Activated CD4-positive, alpha-beta T cell treated with anti-CD3 and anti-CD28 coated beads for 36 hours (primary cell): ENCODE results near the gene GFRA1. TPM values are rescaled to one million over a fixed set of nuclear protein-coding genes. Genes with fewer than 3 reads are reported as not detected.

ENCODE experiments used
- ATAC-seq: fragments of 200-7000 bp; cut with Tn5 transposase; one replicate; pipeline ENCODE4 v1.10.0; 2021; ENCODE audit warnings: mild to moderate bottlenecking, moderate library complexity
- CTCF ChIA-PET: fragments of 350-600 bp; sonication (Branson Sonifier 250); formaldehyde crosslinking; loops from one replicate; lab custom pipeline; 2021; ENCODE audit warnings: antibody characterized with exemption; lab: Charles Lee
- POLR2A ChIA-PET: fragments of 350-600 bp; sonication (Branson Sonifier 250); formaldehyde crosslinking; loops from one replicate; lab custom pipeline; 2021; ENCODE audit warnings: antibody characterized with exemption, inconsistent platforms; lab: Charles Lee
- DNase-seq: peaks from one replicate; pipeline ENCODE4 v3.0.0-alpha.2; 2020
- H3K27ac Mint-ChIP-seq: one replicate; pipeline ENCODE4 v1.8.0; 2021; ENCODE audit warnings: mixed read lengths
- H3K27me3 Mint-ChIP-seq: one replicate; pipeline ENCODE4 v1.8.0; 2021; ENCODE audit warnings: mixed read lengths
- H3K36me3 Mint-ChIP-seq: one replicate; pipeline ENCODE4 v1.8.0; 2021; ENCODE audit warnings: low read depth, mixed read lengths
- H3K4me1 Mint-ChIP-seq: one replicate; pipeline ENCODE4 v1.8.0; 2021; ENCODE audit warnings: mixed read lengths
- H3K4me3 Mint-ChIP-seq: one replicate; pipeline ENCODE4 v1.8.0; 2021; ENCODE audit warnings: mild to moderate bottlenecking, moderate library complexity, mixed read lengths
- H3K9me3 Mint-ChIP-seq: one replicate; pipeline ENCODE4 v1.8.0; 2021; ENCODE audit warnings: low read depth, mixed read lengths
- intact Hi-C, 2 experiments: fragments of 100-400 bp; cut with DNase I in 1 of 2; cut with micrococcal nuclease in 1 of 2; formaldehyde crosslinking; loops; one replicate each; pipeline versions ENCODE4 v1.14.2 to v1.15.1; 2022 to 2024; cut with DNase I, micrococcal nuclease
- total RNA-seq, 2 experiments: library from RNA; stranded (reverse); gene quantifications; one replicate each; pipeline ENCODE4 v1.2.3, GENCODE V29; 2021

The GFRA1 gene
- total RNA-seq, 2 experiments from 2014 or later: 0.09 to 0.11 TPM

DNA sequence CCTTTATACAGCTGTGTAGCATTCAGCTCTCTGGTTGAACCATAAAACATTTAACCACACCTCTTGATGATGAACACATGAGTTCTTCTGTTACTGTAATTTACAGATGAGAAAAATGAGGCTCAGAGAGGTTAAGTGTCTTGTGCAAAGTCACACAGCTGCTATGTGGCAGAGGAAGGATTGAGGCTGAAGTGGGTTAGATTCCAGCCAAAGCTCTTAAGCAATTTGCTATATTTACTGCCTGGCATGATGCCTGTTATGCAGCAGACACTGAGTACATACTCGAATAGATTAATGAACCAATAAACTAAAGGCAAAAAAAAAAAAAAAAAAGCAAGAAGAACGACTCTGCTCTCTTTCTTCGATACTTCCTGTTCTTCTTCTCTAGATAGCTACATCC lies 35.7 kb downstream of the GFRA1 start:
- intact Hi-C loops: no loop called here
- Mint-ChIP-seq H3K27me3 (no peaks in the 10 kb centered on the region), H3K27ac (no peak overlapping the region), H3K36me3 (no peaks in the 10 kb centered on the region), H3K9me3 (no peaks in the 10 kb centered on the region), H3K4me3 (no peak overlapping the region), H3K4me1 (no peaks in the 10 kb centered on the region)
- ChIA-PET CTCF (no interaction called here), POLR2A (no interaction called here)
- no peak for ATAC-seq
- no peak for DNase-seq

DNA sequence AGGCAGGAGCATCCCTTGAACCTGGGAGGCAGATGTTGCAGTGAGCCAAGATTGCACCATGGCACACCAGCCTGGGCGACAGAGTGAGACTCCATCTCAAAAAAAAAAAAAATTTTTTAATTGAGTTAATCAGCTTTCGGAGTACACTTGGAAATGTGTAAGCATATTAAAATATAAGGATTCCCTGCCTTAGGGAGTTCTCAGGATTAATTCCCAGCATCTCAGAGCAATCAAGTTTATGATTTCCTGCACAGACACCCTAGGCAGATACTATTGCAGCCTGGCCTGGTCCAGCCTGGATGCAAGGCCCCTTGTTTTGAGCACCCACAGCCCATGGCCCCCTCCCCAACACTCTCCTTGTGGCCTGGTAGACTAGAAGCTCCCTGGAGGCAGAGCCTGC lies 39.8 kb downstream of the GFRA1 start:
- ChIA-PET POLR2A (no interaction called here), CTCF (no interaction called here)
- ATAC-seq (no peak), DNase-seq (no peak)
- H3K27me3 Mint-ChIP-seq: no peaks in the 10 kb centered on the region
- H3K4me1 Mint-ChIP-seq: no peaks in the 10 kb centered on the region
- H3K36me3 Mint-ChIP-seq: no peaks in the 10 kb centered on the region
- H3K4me3 Mint-ChIP-seq: no peak overlapping the region
- no peaks in the 10 kb centered on the region for H3K9me3 Mint-ChIP-seq
- intact Hi-C loops: no loop called here
- H3K27ac Mint-ChIP-seq: no peak overlapping the region

DNA sequence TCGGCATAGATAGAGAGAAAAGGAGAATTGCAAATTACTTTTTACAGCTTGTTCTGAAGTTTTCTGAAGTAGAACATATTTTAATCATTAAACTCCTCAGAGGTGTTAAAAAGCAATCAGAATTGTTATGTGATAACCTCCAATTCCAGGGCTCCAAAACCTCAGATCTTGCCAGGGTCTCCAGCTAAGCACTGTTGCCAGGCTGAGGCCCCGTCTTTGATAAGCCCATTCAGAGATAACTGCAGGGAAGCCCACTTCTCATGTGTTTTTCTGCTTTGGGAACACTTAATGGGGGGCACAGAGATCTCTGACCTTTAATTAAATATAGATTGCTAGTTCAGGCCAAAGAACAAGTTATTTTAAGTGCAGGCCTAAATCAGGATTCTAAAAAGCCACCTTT lies 40.4 kb downstream of the GFRA1 start:
- Mint-ChIP-seq H3K27me3 (no peaks in the 10 kb centered on the region), H3K36me3 (no peaks in the 10 kb centered on the region), H3K27ac (no peak overlapping the region), H3K4me1 (no peaks in the 10 kb centered on the region), H3K9me3 (no peaks in the 10 kb centered on the region), H3K4me3 (no peak overlapping the region)
- ATAC-seq (no peak), DNase-seq (no peak)
- POLR2A ChIA-PET: no interaction called here
- CTCF ChIA-PET: no interaction called here
- intact Hi-C loops: no loop called here

DNA sequence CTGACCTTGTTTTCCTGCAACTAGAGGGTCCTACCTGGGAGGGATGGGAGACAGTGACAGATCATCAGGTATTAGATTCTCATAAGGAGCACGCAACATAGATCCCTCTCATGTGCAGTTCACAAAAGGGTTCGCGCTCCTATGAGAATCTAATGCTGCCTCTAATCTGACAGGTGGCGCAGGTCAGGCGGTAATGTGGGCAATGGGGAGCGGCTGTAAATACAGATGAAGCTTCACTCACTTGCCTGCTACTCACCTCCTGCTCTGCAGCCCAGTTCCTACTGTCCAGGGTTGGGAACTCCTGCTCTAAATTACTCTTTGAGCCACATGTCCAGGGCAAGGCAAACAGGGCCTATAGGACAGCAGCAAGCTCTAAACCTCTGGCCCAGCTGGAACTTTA lies 46.2 kb downstream of the GFRA1 start:
- DNase-seq (no peak), ATAC-seq (no peak)
- Mint-ChIP-seq H3K27ac (no peak overlapping the region), H3K27me3 (peaks cover 2% of the 10 kb centered on the region), H3K9me3 (no peaks in the 10 kb centered on the region), H3K4me1 (no peaks in the 10 kb centered on the region), H3K4me3 (no peak overlapping the region), H3K36me3 (no peaks in the 10 kb centered on the region)
- POLR2A ChIA-PET: no interaction called here
- CTCF ChIA-PET: no interaction called here
- intact Hi-C loops: no loop called here

DNA sequence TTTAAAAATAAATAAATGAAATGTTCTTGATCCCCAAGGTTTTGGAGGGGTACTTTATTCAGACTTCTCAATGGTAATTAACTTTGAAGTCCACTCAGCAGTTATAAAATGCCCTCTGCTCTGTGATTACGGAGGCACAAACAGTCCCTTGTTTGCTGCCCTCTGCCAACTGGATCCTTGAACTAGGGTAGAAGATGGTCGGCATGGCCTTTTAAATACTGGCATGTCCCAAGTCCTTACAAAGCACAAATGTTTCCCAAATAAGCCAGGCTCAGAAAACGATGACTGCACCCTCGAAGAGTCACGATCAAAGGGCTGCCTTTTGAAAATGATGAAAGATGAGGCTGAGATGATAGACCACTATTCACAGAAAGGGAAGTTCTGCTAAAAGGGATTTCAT lies 47.0 kb downstream of the GFRA1 start:
- no peak for DNase-seq
- H3K36me3 Mint-ChIP-seq: no peaks in the 10 kb centered on the region
- no peaks in the 10 kb centered on the region for H3K9me3 Mint-ChIP-seq
- no peaks in the 10 kb centered on the region for H3K4me1 Mint-ChIP-seq
- no peak overlapping the region for H3K4me3 Mint-ChIP-seq
- peaks cover 2% of the 10 kb centered on the region for H3K27me3 Mint-ChIP-seq
- POLR2A ChIA-PET: no interaction called here
- H3K27ac Mint-ChIP-seq: no peak overlapping the region
- intact Hi-C loops: no loop called here
- CTCF ChIA-PET: no interaction called here
- no peak for ATAC-seq

DNA sequence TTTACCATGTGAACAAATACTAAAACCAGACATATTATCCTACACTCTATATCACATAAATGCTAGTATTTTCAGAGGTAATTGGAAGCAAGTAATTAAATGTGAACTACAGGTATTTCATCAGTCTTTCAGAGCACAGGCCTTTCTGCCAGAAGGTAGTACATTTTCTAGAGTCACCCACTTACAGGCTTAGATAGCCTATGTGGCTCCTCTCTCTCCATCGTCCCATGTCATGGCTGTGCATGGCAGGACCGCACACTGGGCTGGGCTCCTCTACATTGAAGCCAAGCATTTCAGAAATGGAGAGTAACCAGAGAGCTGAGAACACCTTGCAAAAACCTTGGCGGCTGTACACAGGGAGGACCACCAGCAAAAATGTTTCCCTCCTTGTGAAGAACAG lies 49.7 kb downstream of the GFRA1 start:
- no peak for DNase-seq
- ATAC-seq: no peak
- Mint-ChIP-seq H3K4me3 (no peak overlapping the region), H3K27me3 (peaks cover 2% of the 10 kb centered on the region), H3K27ac (no peak overlapping the region), H3K36me3 (no peaks in the 10 kb centered on the region), H3K9me3 (no peaks in the 10 kb centered on the region), H3K4me1 (no peaks in the 10 kb centered on the region)
- ChIA-PET CTCF (no interaction called here), POLR2A (no interaction called here)
- intact Hi-C loops: no loop called here

DNA sequence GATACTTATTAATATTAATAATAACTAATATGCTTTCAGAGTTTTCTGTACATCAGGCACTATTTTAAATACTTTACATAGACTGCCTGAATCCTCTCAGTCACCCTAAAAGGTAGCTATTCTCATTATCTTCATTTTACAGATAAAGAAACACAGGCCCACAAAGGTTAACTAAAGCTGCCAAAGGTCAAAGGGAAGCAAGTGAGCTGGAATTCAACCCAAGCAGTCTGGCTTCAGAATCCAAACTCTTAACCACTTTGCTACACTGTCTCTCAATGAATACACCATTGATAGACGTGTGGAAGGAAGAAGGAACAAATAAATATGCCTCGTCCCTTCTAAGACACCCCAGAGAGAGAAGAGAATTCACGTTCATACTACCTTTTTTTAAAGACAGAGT lies 52.0 kb downstream of the GFRA1 start:
- Mint-ChIP-seq H3K27me3 (peaks cover 2% of the 10 kb centered on the region), H3K4me3 (no peak overlapping the region), H3K27ac (no peak overlapping the region), H3K36me3 (no peaks in the 10 kb centered on the region), H3K9me3 (no peaks in the 10 kb centered on the region), H3K4me1 (no peaks in the 10 kb centered on the region)
- DNase-seq (no peak), ATAC-seq (no peak)
- intact Hi-C loops: no loop called here
- POLR2A ChIA-PET: no interaction called here
- CTCF ChIA-PET: no interaction called here

DNA sequence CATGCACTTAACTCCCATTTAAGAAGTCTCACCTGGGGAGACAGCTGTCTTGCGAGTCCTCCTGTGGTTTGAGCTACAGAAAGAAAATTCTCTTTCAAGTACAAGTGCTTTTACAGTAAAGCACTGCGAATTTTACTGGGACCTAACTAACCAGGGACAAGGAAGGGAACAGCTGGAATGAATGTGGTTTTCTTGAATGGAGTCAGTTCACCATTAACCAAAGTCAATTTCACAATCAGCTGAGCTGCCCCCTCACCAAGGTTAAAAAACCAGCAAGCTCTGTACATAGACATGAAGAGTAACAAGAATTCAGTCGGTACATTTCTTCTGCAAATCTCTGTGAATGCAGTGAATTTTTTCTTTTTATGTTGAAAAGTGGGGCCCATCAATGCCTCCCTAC lies 56.3 kb downstream of the GFRA1 start:
- ChIA-PET CTCF (no interaction called here), POLR2A (no interaction called here)
- no peak overlapping the region for H3K4me3 Mint-ChIP-seq
- no peak for DNase-seq
- intact Hi-C loops: no loop called here
- H3K36me3 Mint-ChIP-seq: no peaks in the 10 kb centered on the region
- H3K4me1 Mint-ChIP-seq: no peaks in the 10 kb centered on the region
- ATAC-seq: no peak
- H3K9me3 Mint-ChIP-seq: no peaks in the 10 kb centered on the region
- H3K27me3 Mint-ChIP-seq: no peaks in the 10 kb centered on the region
- no peak overlapping the region for H3K27ac Mint-ChIP-seq

DNA sequence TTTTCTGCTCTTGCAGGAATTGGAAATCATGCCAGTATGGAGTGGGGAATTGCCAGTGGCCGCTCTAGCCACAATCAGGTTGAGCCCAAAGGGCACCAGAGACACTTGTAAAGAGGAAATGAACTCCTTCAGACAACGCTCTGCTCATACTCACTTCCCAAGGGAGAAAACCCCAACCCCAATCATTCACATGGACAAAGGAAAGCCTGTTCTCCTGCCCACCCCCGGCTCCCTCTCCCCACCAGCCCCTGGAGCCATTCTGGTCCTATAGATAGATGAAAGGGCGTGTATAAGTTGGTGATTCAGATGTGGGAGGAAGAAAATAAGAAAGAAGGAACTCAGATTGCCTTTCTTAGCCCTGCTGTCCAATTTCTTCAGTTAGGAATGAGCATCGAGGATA lies 57.4 kb downstream of the GFRA1 start:
- H3K9me3 Mint-ChIP-seq: no peaks in the 10 kb centered on the region
- intact Hi-C loops: no loop called here
- H3K4me3 Mint-ChIP-seq: no peak overlapping the region
- DNase-seq: no peak
- no peak overlapping the region for H3K27ac Mint-ChIP-seq
- POLR2A ChIA-PET: no interaction called here
- no peaks in the 10 kb centered on the region for H3K27me3 Mint-ChIP-seq
- no peaks in the 10 kb centered on the region for H3K4me1 Mint-ChIP-seq
- no peaks in the 10 kb centered on the region for H3K36me3 Mint-ChIP-seq
- CTCF ChIA-PET: no interaction called here
- no peak for ATAC-seq

DNA sequence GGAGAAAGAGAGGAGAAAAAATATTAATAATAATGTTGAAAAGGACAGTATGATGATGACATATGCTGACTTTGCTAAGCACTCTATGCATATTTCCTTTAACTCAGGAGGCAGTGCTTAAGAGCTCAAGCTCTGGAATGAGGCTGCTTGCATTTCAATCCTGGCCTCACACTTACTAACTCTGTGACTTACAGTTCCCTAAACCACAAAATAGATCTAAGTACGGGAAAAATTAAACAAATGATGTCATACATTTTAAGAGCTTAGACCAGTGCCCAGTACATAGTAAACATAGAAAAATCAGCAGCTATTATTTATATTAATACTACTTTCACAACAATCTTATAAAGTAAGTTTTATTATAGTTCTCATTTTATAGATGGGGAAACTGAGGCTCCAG lies 61.3 kb downstream of the GFRA1 start:
- Mint-ChIP-seq H3K27me3 (no peaks in the 10 kb centered on the region), H3K27ac (no peak overlapping the region), H3K36me3 (no peaks in the 10 kb centered on the region), H3K4me3 (no peak overlapping the region), H3K9me3 (no peaks in the 10 kb centered on the region), H3K4me1 (no peaks in the 10 kb centered on the region)
- intact Hi-C loops: no loop called here
- DNase-seq (no peak), ATAC-seq (no peak)
- CTCF ChIA-PET: no interaction called here
- POLR2A ChIA-PET: no interaction called here

DNA sequence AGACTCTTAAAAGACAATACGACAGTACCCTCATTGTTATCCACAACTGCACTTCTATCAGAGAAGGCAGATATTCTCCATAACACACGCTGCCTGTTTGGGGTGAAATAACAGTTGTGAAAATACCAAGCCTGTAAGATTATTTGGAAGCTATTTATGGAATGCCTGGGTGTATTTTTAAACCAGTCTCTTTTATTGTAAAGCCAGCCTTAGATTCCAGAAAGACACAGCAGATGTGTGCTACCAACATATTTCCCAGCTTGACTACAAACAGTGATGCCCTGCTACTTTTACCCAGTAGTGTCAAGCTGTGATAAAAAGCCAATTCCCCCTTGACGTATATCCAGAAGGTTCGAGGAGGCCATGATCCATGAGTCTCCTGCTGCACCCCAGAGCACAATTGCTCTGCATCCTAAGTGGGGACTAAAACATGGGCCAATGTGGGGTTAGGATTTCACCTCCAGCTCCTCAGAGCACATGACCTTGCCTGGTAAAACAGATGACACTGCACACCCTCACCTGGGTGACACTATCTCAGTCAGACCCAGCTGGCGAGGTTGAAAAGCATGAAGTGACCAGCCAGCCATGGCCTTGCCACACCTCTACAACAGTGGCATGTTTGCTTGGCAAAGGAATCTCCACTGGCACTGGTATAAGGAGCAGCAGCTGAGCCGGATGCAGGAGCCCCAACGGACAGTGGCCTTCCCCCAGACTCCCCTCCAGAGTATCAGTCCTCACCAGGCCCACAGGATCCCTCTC lies 62.2 kb downstream of the GFRA1 start:
- Mint-ChIP-seq H3K27ac (no peak overlapping the region), H3K4me1 (no peaks in the 10 kb centered on the region), H3K36me3 (no peaks in the 10 kb centered on the region), H3K9me3 (no peaks in the 10 kb centered on the region), H3K27me3 (no peaks in the 10 kb centered on the region), H3K4me3 (no peak overlapping the region)
- ChIA-PET POLR2A (no interaction called here), CTCF (no interaction called here)
- no peak for ATAC-seq
- intact Hi-C loops: no loop called here
- no peak for DNase-seq

DNA sequence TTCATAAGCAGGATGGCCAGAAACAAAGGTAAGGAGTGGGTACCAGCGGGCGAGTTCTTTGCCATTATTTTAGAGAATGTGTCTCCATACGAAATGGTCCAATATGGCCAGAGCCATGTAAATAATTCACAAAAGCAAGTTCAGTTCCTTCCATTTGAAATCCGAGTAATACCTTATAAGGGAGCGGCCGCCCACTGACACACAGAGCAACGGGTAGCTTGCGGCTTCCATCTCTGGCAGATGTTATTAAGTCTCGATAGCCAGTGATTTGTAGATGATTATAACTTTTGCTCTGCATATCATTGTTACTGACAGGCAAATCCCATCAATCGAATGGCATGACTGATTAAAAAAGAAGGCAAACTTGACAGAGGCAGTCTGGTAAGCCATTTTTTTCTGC lies 63.2 kb downstream of the GFRA1 start:
- Mint-ChIP-seq H3K27ac (no peak overlapping the region), H3K4me1 (no peaks in the 10 kb centered on the region), H3K4me3 (no peak overlapping the region), H3K36me3 (no peaks in the 10 kb centered on the region), H3K27me3 (no peaks in the 10 kb centered on the region), H3K9me3 (no peaks in the 10 kb centered on the region)
- POLR2A ChIA-PET: no interaction called here
- CTCF ChIA-PET: no interaction called here
- ATAC-seq (no peak), DNase-seq (no peak)
- intact Hi-C loops: no loop called here
